GM19193 (cell line): ENCODE measurements around the gene SLC9A4.

Experiments used
- POLR2A ChIP-seq: IDR thresholded peaks from 4 replicates; pipeline ENCODE4 v1.6.1; 2011; ENCODE audit not compliant: insufficient read depth, insufficient read length; ENCODE audit errors: extremely low read depth

SLC9A4 gene

GRCh38 chr2:102505290-102505689 lies 32.3 kb downstream of the SLC9A4 start:
- TF ChIP-seq POLR2A = no peak

GRCh38 chr2:102506743-102507142 lies 33.7 kb downstream of the SLC9A4 start:
- TF ChIP-seq POLR2A = no peak

- TF ChIP-seq POLR2A = no peak
These were observed 35.8 kb downstream of the SLC9A4 start for GRCh38 chr2:102508863-102509262.

- TF ChIP-seq POLR2A = no peak
These were observed 36.7 kb downstream of the SLC9A4 start for GRCh38 chr2:102509749-102510148.

- TF ChIP-seq POLR2A = no peak
These were observed 38.0 kb downstream of the SLC9A4 start for GRCh38 chr2:102510791-102511575.

GRCh38 chr2:102512161-102512560 lies 39.1 kb downstream of the SLC9A4 start:
- no peak for TF ChIP-seq POLR2A

GRCh38 chr2:102513355-102513939 lies 40.4 kb downstream of the SLC9A4 start:
- no peak for TF ChIP-seq POLR2A

- TF ChIP-seq POLR2A = no peak
These were observed 41.2 kb downstream of the SLC9A4 start for GRCh38 chr2:102514061-102514785.

- TF ChIP-seq POLR2A = no peak
These were observed 42.8 kb downstream of the SLC9A4 start for GRCh38 chr2:102515851-102516250.

GRCh38 chr2:102518170-102518569 lies 45.1 kb downstream of the SLC9A4 start:
- TF ChIP-seq POLR2A = no peak

GRCh38 chr2:102520009-102520408 lies 47.0 kb downstream of the SLC9A4 start:
- TF ChIP-seq POLR2A = no peak

GRCh38 chr2:102520801-102521200 lies 47.8 kb downstream of the SLC9A4 start:
- no peak for TF ChIP-seq POLR2A

- no peak for TF ChIP-seq POLR2A
These were observed 49.1 kb downstream of the SLC9A4 start for GRCh38 chr2:102522162-102522561.

GRCh38 chr2:102522890-102523289 lies 49.9 kb downstream of the SLC9A4 start:
- TF ChIP-seq POLR2A = no peak

- TF ChIP-seq POLR2A = no peak
These were observed 50.6 kb downstream of the SLC9A4 start for GRCh38 chr2:102523651-102524050.

GRCh38 chr2:102527086-102527485 lies 54.1 kb downstream of the SLC9A4 start:
- no peak for TF ChIP-seq POLR2A

- no peak for TF ChIP-seq POLR2A
These were observed 65.5 kb downstream of the SLC9A4 start for GRCh38 chr2:102538491-102538890.

- no peak for TF ChIP-seq POLR2A
These were observed 67.9 kb downstream of the SLC9A4 start for GRCh38 chr2:102540882-102541281.
